Lower leg skin (tissue), 4 donors: Measurements from ENCODE around the gene ZFP36L1. TPM values are rescaled to one million over a fixed set of nuclear protein-coding genes. Genes with fewer than 3 reads are reported as not detected.

ENCODE experiments used
- DNase-seq, 2 donors: peaks; one replicate each; pipeline ENCODE4 v3.0.0-alpha.2; 2019; ENCODE audit warnings: low spot score in 2 of 2
- H3K4me3 ChIP-seq: fragments of 200-600 bp; sonication (generic); 2 replicates; pipeline ENCODE4 v1.5.1; 2017; ENCODE audit warnings: mild to moderate bottlenecking, low read depth; ENCODE audit not compliant: poor library complexity, severe bottlenecking
- CTCF ChIP-seq, 3 donors: fragments of 450-650 bp; IDR thresholded peaks; one replicate each; pipeline ENCODE4 v1.5.1; 2016; ENCODE audit warnings: antibody characterized with exemption in 3 of 3, mild to moderate bottlenecking in 3 of 3, moderate library complexity in 2 of 3
- POLR2A ChIP-seq, 2 donors: fragments of 450-650 bp; IDR thresholded peaks; one replicate each; pipeline ENCODE4 v1.6.1; 2016 to 2017; ENCODE audit warnings: antibody characterized with exemption in 2 of 2, mild to moderate bottlenecking in 1 of 2, moderate library complexity in 1 of 2
- whole genome bisulfite sequencing, 2 donors: methylation state at CpG; one replicate each; pipeline ENCODE4 v1.1.5; 2018; 5-methylcytosine and 5-hydroxymethylcytosine counted together
- intact Hi-C: fragments of 100-400 bp; cut with DNase I; formaldehyde crosslinking; loops from one replicate; pipeline ENCODE4 v1.15.0; 2023; ENCODE audit warnings: low total_unique reads
- total RNA-seq, 4 donors: library from RNA; depleted of rRNA; stranded (reverse); fragments of >200 nt; gene quantifications; one replicate each; pipeline ENCODE4 v1.1.0, GENCODE V29; 2016

ZFP36L1 gene
- total RNA-seq, 4 donors from 2014 or later = 466 to 2,618 (median 922) TPM

GRCh38 chr14:68783408-68784225 lies 9.2 kb downstream of the ZFP36L1 start:
- no peak for TF ChIP-seq POLR2A (IDR thresholded peaks at IDR 0.05)
- TF ChIP-seq CTCF (IDR thresholded peaks at IDR 0.05) = no peak
- no peak overlapping the region for H3K4me3 ChIP-seq
- WGBS, 2 donors = 91 to 93% methylated on average over 3 of the region's 3 CpGs
- intact Hi-C loops = loop anchor here (10.0 kb wide), 1 partner anchor 329 kb away; no protein-coding TSS in a partner anchor
- DNase-seq = no peak

- peak in 1 of 2 donors; percentile 83 for DNase-seq
- WGBS, 2 donors = 84% methylated on average over 10 of the region's 10 CpGs
- H3K4me3 ChIP-seq = no peak overlapping the region
- TF ChIP-seq POLR2A (IDR thresholded peaks at IDR 0.05) (no peak), CTCF (IDR thresholded peaks at IDR 0.05) (no peak)
- intact Hi-C loops = loop anchor here (10.0 kb wide), 1 partner anchor 328 kb away; no protein-coding TSS in a partner anchor
Measured at GRCh38 chr14:68782091-68782981, 10.5 kb downstream of the ZFP36L1 start.

GRCh38 chr14:68781161-68782021 lies 11.5 kb downstream of the ZFP36L1 start:
- TF ChIP-seq POLR2A (IDR thresholded peaks at IDR 0.05) = no peak
- TF ChIP-seq CTCF (IDR thresholded peaks at IDR 0.05) = no peak
- WGBS, 2 donors = 66 to 67% methylated on average over 13 to 14 of the region's 14 CpGs
- intact Hi-C loops = loop anchor here (10.0 kb wide), 1 partner anchor 327 kb away; no protein-coding TSS in a partner anchor
- no peak overlapping the region for H3K4me3 ChIP-seq
- DNase-seq = peak in 1 of 2 donors; percentile 87

- intact Hi-C loops = loop anchor here (10.0 kb wide), 1 partner anchor 326 kb away; no protein-coding TSS in a partner anchor
- TF ChIP-seq POLR2A (IDR thresholded peaks at IDR 0.05) (no peak), CTCF (IDR thresholded peaks at IDR 0.05) (no peak)
- H3K4me3 ChIP-seq = no peak overlapping the region
- peak; percentile 50 to 89 for DNase-seq
- WGBS, 2 donors = 39 to 41% methylated on average over 7 of the region's 7 CpGs
Measured at GRCh38 chr14:68780358-68781160, 12.3 kb downstream of the ZFP36L1 start.
